HepG2 (cell line): ENCODE data around the gene MAPK8IP1. TPM values are rescaled to one million over a fixed set of nuclear protein-coding genes. Genes with fewer than 3 reads are reported as not detected.

Source experiments
- ATAC-seq: fragments of 200-7000 bp; cut with Tn5 transposase; 3 replicates; pipeline ENCODE4 v1.9.1; 2020; ENCODE audit warnings: mild to moderate bottlenecking, moderate library complexity
- BruUV-seq: library from RNA; stranded (reverse); fragments of 400-500 nt; replicated peaks from 2 replicates; lab custom pipeline; 2021; lab: Mats Ljungman, UMichigan
- CTCF ChIA-PET: fragments of 300-600 bp; formaldehyde crosslinking; extraction: SDS; loops from one replicate; lab custom pipeline; 2021; ENCODE audit warnings: low total read pairs, inconsistent platforms, low intra/inter-chr PET ratio; lab: Yijun Ruan, JAX
- POLR2A ChIA-PET: fragments of 350-600 bp; sonication (Branson Sonifier 250); formaldehyde crosslinking; loops from one replicate; lab custom pipeline; 2020; ENCODE audit warnings: antibody characterized with exemption, inconsistent platforms; lab: Yijun Ruan, JAX
- DNase-seq: peaks from one replicate; pipeline ENCODE4 v3.0.0-alpha.2; 2015; ENCODE audit warnings: low spot score
- FAIRE-seq: peaks from 3 replicates; lab custom pipeline; 2011; peaks lifted over from hg19 to GRCh38; lab: Jason Lieb, UNC
- H2AFZ ChIP-seq: one replicate; pipeline ENCODE4 v1.6.1; 2011; ENCODE audit warnings: low read length, inconsistent platforms
- H3K27ac ChIP-seq: fragments of 300-600 bp; 3 replicates; pipeline ENCODE4 v1.8.0; 2011; ENCODE audit warnings: mixed run types, mild to moderate bottlenecking, mixed read lengths, low read length, inconsistent platforms; ENCODE audit not compliant: insufficient read depth; ENCODE audit errors: extremely low read length
- H3K27me3 ChIP-seq, 2 experiments: fragments of 200-600 bp in 1 of 2; 2 replicates in 1 of 2; 3 replicates in 1 of 2; pipeline versions ENCODE4 v1.6.0 to v1.8.0; 2011; ENCODE audit warnings: low read length in 2 of 2, mild to moderate bottlenecking in 2 of 2, moderate library complexity in 2 of 2, inconsistent platforms in 1 of 2; ENCODE audit not compliant: insufficient read depth in 2 of 2, control insufficient read depth in 1 of 2
- H3K36me3 ChIP-seq, 2 experiments: fragments of 200-600 bp in 1 of 2; replicated peaks in 1 of 2; 2 replicates in 1 of 2; 3 replicates in 1 of 2; pipeline versions ENCODE4 v1.5.1 to v1.8.0; 2011; ENCODE audit warnings: low read length in 2 of 2, inconsistent platforms in 1 of 2; ENCODE audit not compliant: insufficient read depth in 2 of 2, control insufficient read depth in 1 of 2
- H3K4me1 ChIP-seq: 2 replicates; pipeline ENCODE4 v1.5.1; 2012; ENCODE audit warnings: low read length, inconsistent platforms; ENCODE audit not compliant: insufficient read depth
- H3K4me2 ChIP-seq: 2 replicates; pipeline ENCODE4 v1.6.0; 2011; ENCODE audit warnings: low read depth, low read length, inconsistent platforms
- H3K4me3 ChIP-seq, 3 experiments: fragments of 200-600 bp in 1 of 3; sonication (generic), shearing (Covaris generic) in 1 of 3; replicated peaks in 1 of 3; 2 replicates each; pipeline ENCODE4 v1.5.1; 2011 to 2016; ENCODE audit warnings: low read length in 3 of 3, inconsistent platforms in 2 of 3, low read depth in 2 of 3, mild to moderate bottlenecking in 2 of 3, control low read depth in 1 of 3, mixed read lengths in 1 of 3; ENCODE audit not compliant: insufficient read depth in 1 of 3
- H3K79me2 ChIP-seq: one replicate; pipeline ENCODE4 v1.6.1; 2011; ENCODE audit warnings: low read length, inconsistent platforms; ENCODE audit not compliant: insufficient read depth
- H3K9ac ChIP-seq: 2 replicates; pipeline ENCODE4 v1.6.0; 2011; ENCODE audit warnings: mild to moderate bottlenecking, low read depth, low read length, inconsistent platforms; ENCODE audit not compliant: insufficient read depth
- H3K9me3 ChIP-seq: 2 replicates; pipeline ENCODE4 v1.5.1; 2012; ENCODE audit warnings: mild to moderate bottlenecking, low read length
- H4K20me1 ChIP-seq: 2 replicates; pipeline ENCODE4 v1.6.0; 2011; ENCODE audit warnings: inconsistent platforms, mild to moderate bottlenecking, low read length, moderate library complexity; ENCODE audit not compliant: insufficient read depth
- ARNTL ChIP-seq: sonication (generic); formaldehyde crosslinking; IDR thresholded peaks from 2 replicates; pipeline ENCODE4 v1.4.0; 2020; ENCODE audit warnings: mild to moderate bottlenecking, missing genetic modification reagents
- CHD4 ChIP-seq: fragments of 200-600 bp; sonication (generic); IDR thresholded peaks from 2 replicates; pipeline ENCODE4 v1.7.0; 2017; ENCODE audit warnings: mild to moderate bottlenecking, low read length, borderline replicate concordance
- FOXA3 ChIP-seq: IDR thresholded peaks from 2 replicates; pipeline ENCODE4 v1.6.1; 2016; ENCODE audit warnings: missing genetic modification reagents, missing compliant biosample characterization
- HNF1B ChIP-seq: sonication (generic); formaldehyde crosslinking; IDR thresholded peaks from 2 replicates; pipeline ENCODE4 v1.5.1; 2020; ENCODE audit warnings: mild to moderate bottlenecking, moderate library complexity, missing genetic modification reagents
- LCORL ChIP-seq, 2 experiments: fragments of 450-650 bp in 1 of 2; sonication (generic) in 1 of 2; formaldehyde crosslinking in 1 of 2; IDR thresholded peaks; 2 replicates each; pipeline versions ENCODE4 v1.5.0 to v1.6.1; 2017 to 2020; ENCODE audit warnings: antibody characterized with exemption in 1 of 2, missing genetic modification reagents in 1 of 2
- NFYC ChIP-seq: IDR thresholded peaks from 2 replicates; pipeline ENCODE4 v1.6.1; 2016; ENCODE audit warnings: missing genetic modification reagents, missing compliant biosample characterization
- PHF21A ChIP-seq: sonication (generic); formaldehyde crosslinking; IDR thresholded peaks from 2 replicates; pipeline ENCODE4 v1.5.0; 2020; ENCODE audit warnings: mild to moderate bottlenecking, missing genetic modification reagents
- PRPF4 ChIP-seq: fragments of 200-400 bp; formaldehyde crosslinking; IDR thresholded peaks from 2 replicates; pipeline ENCODE4 v1.6.1; 2016; ENCODE audit warnings: low read length, low read depth; ENCODE audit not compliant: poor library complexity, severe bottlenecking
- REPIN1 ChIP-seq: sonication (generic); formaldehyde crosslinking; IDR thresholded peaks from 2 replicates; pipeline ENCODE4 v1.8.0; 2022; ENCODE audit warnings: missing genetic modification reagents, low read depth, mild to moderate bottlenecking, borderline replicate concordance
- RFX1 ChIP-seq: fragments of 450-650 bp; IDR thresholded peaks from 2 replicates; pipeline ENCODE4 v1.6.1; 2017
- SOX5 ChIP-seq: IDR thresholded peaks from 2 replicates; pipeline ENCODE4 v1.6.1; 2016; ENCODE audit warnings: borderline replicate concordance
- TFE3 ChIP-seq: IDR thresholded peaks from 2 replicates; pipeline ENCODE4 v1.6.1; 2016
- YEATS4 ChIP-seq: sonication (generic); formaldehyde crosslinking; IDR thresholded peaks from 2 replicates; pipeline ENCODE4 v1.4.0; 2020; ENCODE audit warnings: missing genetic modification reagents, borderline replicate concordance
- ZNF292 ChIP-seq: sonication (generic); formaldehyde crosslinking; IDR thresholded peaks from 2 replicates; pipeline ENCODE4 v1.8.1; 2022; ENCODE audit warnings: mild to moderate bottlenecking, low read depth, missing genetic modification reagents, borderline replicate concordance
- ZNF501 ChIP-seq: sonication (generic); formaldehyde crosslinking; IDR thresholded peaks from 2 replicates; pipeline ENCODE4 v1.5.1; 2020; ENCODE audit warnings: mild to moderate bottlenecking, moderate library complexity, missing genetic modification reagents
- ZNF589 ChIP-seq: sonication (generic); formaldehyde crosslinking; conservative IDR thresholded peaks from 2 replicates; pipeline ENCODE4 v1.8.0; 2022; ENCODE audit warnings: mild to moderate bottlenecking, moderate library complexity, missing genetic modification reagents
- WGBS: methylation state at CpG from one replicate; pipeline ENCODE4 v1.1.6; 2017; ENCODE audit warnings: low lambda C conversion rate; 5-methylcytosine and 5-hydroxymethylcytosine counted together
- in situ Hi-C: cut with HindIII; loops from 2 replicates; pipeline ENCODE4 v1.10.0; 2017; ENCODE audit warnings: low pct_unique_long_range_greater_than_20kb; ENCODE audit not compliant: extremely low pct_ligation_motif_present
- intact Hi-C: fragments of 100-400 bp; cut with micrococcal nuclease; formaldehyde crosslinking; loops from one replicate; pipeline ENCODE4 v1.10.0; 2022; ENCODE audit not compliant: unreplicated experiment
- polyA plus RNA-seq, 8 experiments: library from polyadenylated mRNA; depleted of rRNA in 3 of 8; stranded (reverse) in 7 of 8; unstranded in 1 of 8; fragments of >200 nt; fragmentation: Illumina TruSeq in 4 of 8; extraction: Trizol in 4 of 8; gene quantifications; 2 replicates each; pipeline versions ENCODE4 v1.2.1 to v1.2.3, GENCODE V29; 2011 to 2016; ENCODE audit warnings: low read depth in 4 of 8, missing spikeins in 1 of 8, mixed read lengths in 1 of 8; ENCODE audit not compliant: insufficient read depth in 1 of 8
- total RNA-seq, 5 experiments: library from RNA; depleted of rRNA; stranded (reverse); fragments of >200 nt; fragmentation: Illumina TruSeq; extraction: Trizol; gene quantifications; 2 replicates each; pipeline ENCODE4 v1.2.3, GENCODE V29; 2016; ENCODE audit warnings: low read depth in 1 of 5
- TF ChIP-seq, protein P1 (sequence below): sonication (generic); formaldehyde crosslinking; IDR thresholded peaks from 2 replicates; pipeline ENCODE4 v1.4.0; 2020; ENCODE audit warnings: missing genetic modification reagents

Gene MAPK8IP1
- total and polyA plus RNA-seq, 2 of the 13 experiments (the other 11 are each of a cell fraction or from before 2014, with no cell fraction given), result 2.2 to 4.2 TPM

- H3K4me3 ChIP-seq, result peak overlapping the region in 2 of 3 experiments; percentile 38 to 59; a peak in 3 of 6 replicates
- DNase-seq (peak; percentile 93), ATAC-seq (peak; percentile 47), FAIRE-seq (peak; percentile 70)
- H4K20me1 ChIP-seq, result peaks cover 7% of the 10 kb centered on the region
- ChIA-PET POLR2A (interaction anchor here (0.7 kb wide), 1 partner anchor 700 kb away, joined by 3 read pairs; no protein-coding TSS in a partner anchor), CTCF (interaction anchor here (1.9 kb wide), 1 partner anchor 10 kb away, joined by 6 read pairs; no protein-coding TSS in a partner anchor)
- H3K27ac ChIP-seq, result peak overlapping the region; percentile 96
- H3K9me3 ChIP-seq, result no peaks in the 10 kb centered on the region
- H3K27me3 ChIP-seq, result no peaks in the 10 kb centered on the region; a peak in 1 of 5 replicates
- in situ Hi-C loops, result no loop called here
- peak overlapping the region; percentile 66 for H3K9ac ChIP-seq
- no peaks in the 10 kb centered on the region for H3K36me3 ChIP-seq
- intact Hi-C loops, result loop anchor here (2.0 to 10.0 kb wide), 2 partner anchors 39 to 161 kb away; partner anchors contain the start of gene SLC35C1
- WGBS, result under 1% methylated on average over 14 of the region's 22 CpGs
- peak overlapping the region; percentile 92 for H3K4me2 ChIP-seq
- peaks cover 40% of the 10 kb centered on the region for H3K4me1 ChIP-seq
- H3K79me2 ChIP-seq, result peaks cover 5% of the 10 kb centered on the region
- BruUV-seq, result no TSS peak
- H2AFZ ChIP-seq, result peak overlapping the region; percentile 75
- TF ChIP-seq, protein P1, sequence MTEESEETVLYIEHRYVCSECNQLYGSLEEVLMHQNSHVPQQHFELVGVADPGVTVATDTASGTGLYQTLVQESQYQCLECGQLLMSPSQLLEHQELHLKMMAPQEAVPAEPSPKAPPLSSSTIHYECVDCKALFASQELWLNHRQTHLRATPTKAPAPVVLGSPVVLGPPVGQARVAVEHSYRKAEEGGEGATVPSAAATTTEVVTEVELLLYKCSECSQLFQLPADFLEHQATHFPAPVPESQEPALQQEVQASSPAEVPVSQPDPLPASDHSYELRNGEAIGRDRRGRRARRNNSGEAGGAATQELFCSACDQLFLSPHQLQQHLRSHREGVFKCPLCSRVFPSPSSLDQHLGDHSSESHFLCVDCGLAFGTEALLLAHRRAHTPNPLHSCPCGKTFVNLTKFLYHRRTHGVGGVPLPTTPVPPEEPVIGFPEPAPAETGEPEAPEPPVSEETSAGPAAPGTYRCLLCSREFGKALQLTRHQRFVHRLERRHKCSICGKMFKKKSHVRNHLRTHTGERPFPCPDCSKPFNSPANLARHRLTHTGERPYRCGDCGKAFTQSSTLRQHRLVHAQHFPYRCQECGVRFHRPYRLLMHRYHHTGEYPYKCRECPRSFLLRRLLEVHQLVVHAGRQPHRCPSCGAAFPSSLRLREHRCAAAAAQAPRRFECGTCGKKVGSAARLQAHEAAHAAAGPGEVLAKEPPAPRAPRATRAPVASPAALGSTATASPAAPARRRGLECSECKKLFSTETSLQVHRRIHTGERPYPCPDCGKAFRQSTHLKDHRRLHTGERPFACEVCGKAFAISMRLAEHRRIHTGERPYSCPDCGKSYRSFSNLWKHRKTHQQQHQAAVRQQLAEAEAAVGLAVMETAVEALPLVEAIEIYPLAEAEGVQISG (CRISPR knock-in tag), result peak; percentile 52; the same call in 1 of the 2 replicates
- TF ChIP-seq TFE3 (CRISPR knock-in tag), result 0 out of 2 replicates have a peak, but pooled peaks have one; percentile 11
- TF ChIP-seq ZNF589, result no peak
- TF ChIP-seq NFYC (CRISPR knock-in tag), result peak; percentile 62; the same call in 1 of the 2 replicates
- peak; percentile 37; the same call in 1 of the 2 replicates for TF ChIP-seq SOX5
- TF ChIP-seq PRPF4, result no peak
- peak; percentile 65 for TF ChIP-seq FOXA3 (CRISPR knock-in tag)
- TF ChIP-seq RFX1, result peak; percentile 41; the same call in 1 of the 2 replicates
- TF ChIP-seq ARNTL, result peak; percentile 89
- peak; percentile 67; the same call in 1 of the 2 replicates for TF ChIP-seq PHF21A (CRISPR knock-in tag)
- peak; percentile 68 for TF ChIP-seq REPIN1 (CRISPR knock-in tag)
- TF ChIP-seq HNF1B (CRISPR knock-in tag), result peak; percentile 76
- TF ChIP-seq YEATS4 (CRISPR knock-in tag), result 0 out of 2 replicates have a peak, but pooled peaks have one; percentile 18
- 0 out of 2 replicates have a peak, but pooled peaks have one; percentile 16 for TF ChIP-seq ZNF292
- peak; percentile 76; the same call in 1 of the 2 replicates for TF ChIP-seq ZNF501 (CRISPR knock-in tag)
- TF ChIP-seq LCORL (IDR thresholded peaks at IDR 0.05), result no peak
- peak; percentile 38; the same call in 1 of the 2 replicates for TF ChIP-seq LCORL (CRISPR knock-in tag; IDR thresholded peaks at IDR 0.05)
- peak; percentile 68; the same call in 1 of the 2 replicates for TF ChIP-seq CHD4
These were observed 42.1 kb upstream of the MAPK8IP1 start for GRCh38 chr11:45843158-45843924.
